H7 (cell line): ENCODE results near the gene PKP3. TPM values are rescaled to one million over a fixed set of nuclear protein-coding genes. Genes with fewer than 3 reads are reported as not detected.
"Not testable (repeated sequence)": the region's sequence is repeated elsewhere in the genome, so short reads cannot be mapped to it uniquely, and the experiment has no call there.

Source experiments
- DNase-seq: peaks from one replicate; pipeline ENCODE4 v3.0.0; 2012
- H3K27me3 ChIP-seq: 2 replicates; pipeline ENCODE4 v1.6.0; 2011; ENCODE audit warnings: mild to moderate bottlenecking, low read length; ENCODE audit not compliant: control insufficient read depth, insufficient read depth
- H3K36me3 ChIP-seq: replicated peaks from 2 replicates; pipeline ENCODE4 v1.5.1; 2011; ENCODE audit warnings: low read length; ENCODE audit not compliant: control insufficient read depth, insufficient read depth
- H3K4me3 ChIP-seq: 2 replicates; pipeline ENCODE4 v1.5.1; 2011; ENCODE audit warnings: low read depth, mild to moderate bottlenecking, control low read depth, low read length, moderate library complexity; ENCODE audit not compliant: insufficient read depth
- total RNA-seq: library from RNA; depleted of rRNA; stranded (reverse); fragments of >200 nt; shearing (Covaris generic); gene quantifications from 2 replicates; pipeline ENCODE4 v1.2.3, GENCODE V29; 2014

PKP3 gene
- total RNA-seq, 1 experiment from 2014 or later, result 2.1 TPM

GRCh38 chr11:415640-416041 lies 21.6 kb downstream of the PKP3 start:
- no peaks in the 10 kb centered on the region for H3K36me3 ChIP-seq
- peaks cover 25% of the 10 kb centered on the region; the same call in 1 of the 2 replicates for H3K27me3 ChIP-seq
- no peak for DNase-seq
- H3K4me3 ChIP-seq, result no peak overlapping the region

- Histone ChIP-seq H3K4me3 (peak overlapping the region; percentile 68), H3K36me3 (no peaks in the 10 kb centered on the region), H3K27me3 (peaks cover 25% of the 10 kb centered on the region; the same call in 1 of the 2 replicates)
- DNase-seq, result no peak
Observed at GRCh38 chr11:416051-416756, 22.2 kb downstream of the PKP3 start.

GRCh38 chr11:416757-417621 lies 23.0 kb downstream of the PKP3 start:
- H3K36me3 ChIP-seq, result no peaks in the 10 kb centered on the region
- peak; percentile 99 for DNase-seq
- peaks cover 25% of the 10 kb centered on the region; the same call in 1 of the 2 replicates for H3K27me3 ChIP-seq
- H3K4me3 ChIP-seq, result peak overlapping the region; percentile 68

- peaks cover 25% of the 10 kb centered on the region; the same call in 1 of the 2 replicates for H3K27me3 ChIP-seq
Observed at GRCh38 chr11:417652-418342, 23.8 kb downstream of the PKP3 start.

GRCh38 chr11:418343-419247 lies 24.6 kb downstream of the PKP3 start:
- Histone ChIP-seq H3K27me3 (peaks cover 25% of the 10 kb centered on the region; the same call in 1 of the 2 replicates), H3K36me3 (no peaks in the 10 kb centered on the region), H3K4me3 (no peak overlapping the region)
- no peak for DNase-seq

More at GRCh38 chr11:417652-418342, 23.8 kb downstream of the PKP3 start:
- H3K36me3 ChIP-seq, result no peaks in the 10 kb centered on the region
- DNase-seq, result peak; percentile 79
- H3K4me3 ChIP-seq, result peak overlapping the region; percentile 68

GRCh38 chr11:419248-420005 lies 25.4 kb downstream of the PKP3 start:
- Histone ChIP-seq H3K4me3 (no peak overlapping the region), H3K36me3 (no peaks in the 10 kb centered on the region), H3K27me3 (peaks cover 25% of the 10 kb centered on the region; the same call in 1 of the 2 replicates)
- no peak for DNase-seq

- DNase-seq, result peak; percentile 91
- H3K27me3 ChIP-seq, result peaks cover 25% of the 10 kb centered on the region; the same call in 1 of the 2 replicates
- no peaks in the 10 kb centered on the region for H3K36me3 ChIP-seq
- no peak overlapping the region for H3K4me3 ChIP-seq
Observed at GRCh38 chr11:420054-420910, 26.3 kb downstream of the PKP3 start.

GRCh38 chr11:420911-421321 lies 26.9 kb downstream of the PKP3 start:
- Histone ChIP-seq H3K36me3 (no peaks in the 10 kb centered on the region), H3K27me3 (peaks cover 21% of the 10 kb centered on the region; the same call in 1 of the 2 replicates), H3K4me3 (no peak overlapping the region)
- DNase-seq, result no peak

- DNase-seq, result no peak
- Histone ChIP-seq H3K4me3 (no peak overlapping the region), H3K27me3 (peaks cover 8% of the 10 kb centered on the region; the same call in 1 of the 2 replicates), H3K36me3 (no peaks in the 10 kb centered on the region)
Observed at GRCh38 chr11:422249-422656, 28.2 kb downstream of the PKP3 start.

- no peak for DNase-seq
- no peaks in the 10 kb centered on the region for H3K36me3 ChIP-seq
- no peaks in the 10 kb centered on the region for H3K27me3 ChIP-seq
- H3K4me3 ChIP-seq, result no peak overlapping the region
Observed at GRCh38 chr11:424232-424631, 30.2 kb downstream of the PKP3 start.

- not testable (repeated sequence) for H3K4me3 ChIP-seq, DNase-seq, H3K27me3 ChIP-seq, H3K36me3 ChIP-seq
Observed at GRCh38 chr11:424766-425165, 30.8 kb downstream of the PKP3 start.

GRCh38 chr11:425301-425700 lies 31.3 kb downstream of the PKP3 start:
- H3K27me3 ChIP-seq, result no peaks in the 10 kb centered on the region
- DNase-seq, result no peak
- H3K4me3 ChIP-seq, result no peak overlapping the region
- H3K36me3 ChIP-seq, result no peaks in the 10 kb centered on the region
